GM18511 (cell line): ENCODE data around the gene SERPINA9.
A peak's percentile ranks its signal among the peaks of the same experiment; 100 is the strongest.
"Not testable (repeated sequence)": the region's sequence is repeated elsewhere in the genome, so short reads cannot be mapped to it uniquely, and the experiment has no call there.

ENCODE experiments used
- ATAC-seq: cut with Tn5 transposase; IDR thresholded peaks from one replicate; pipeline ENCODE4 v1.9.1; 2021; ENCODE audit warnings: mild to moderate bottlenecking, moderate library complexity; ENCODE audit not compliant: unreplicated experiment

Gene SERPINA9

GRCh38 chr14:94489336-94489735 is 13.3 kb upstream of the SERPINA9 start:
- no peak for ATAC-seq

- no peak for ATAC-seq
Observed at GRCh38 chr14:94486883-94487282, 10.9 kb upstream of the SERPINA9 start.

GRCh38 chr14:94485944-94486841 is 10.2 kb upstream of the SERPINA9 start:
- no peak for ATAC-seq

GRCh38 chr14:94484481-94484880 is 8.5 kb upstream of the SERPINA9 start:
- ATAC-seq = no peak

GRCh38 chr14:94483729-94484275 is 7.8 kb upstream of the SERPINA9 start:
- no peak for ATAC-seq

- peak; percentile 61 for ATAC-seq
Observed at GRCh38 chr14:94483071-94483451, 7.1 kb upstream of the SERPINA9 start.

- ATAC-seq = not testable (repeated sequence)
Observed at GRCh38 chr14:94482132-94483070, 6.4 kb upstream of the SERPINA9 start.

GRCh38 chr14:94481468-94482131 is 5.6 kb upstream of the SERPINA9 start:
- peak; percentile 62 for ATAC-seq

- no peak for ATAC-seq
Observed at GRCh38 chr14:94480809-94481208, 4.8 kb upstream of the SERPINA9 start.

- no peak for ATAC-seq
Observed at GRCh38 chr14:94478420-94478819, 2.4 kb upstream of the SERPINA9 start.

GRCh38 chr14:94474581-94475031 is 1.4 kb downstream of the SERPINA9 start:
- ATAC-seq = no peak

GRCh38 chr14:94473666-94474410 is 2.2 kb downstream of the SERPINA9 start:
- no peak for ATAC-seq

GRCh38 chr14:94472842-94473241 is 3.2 kb downstream of the SERPINA9 start:
- ATAC-seq = no peak

GRCh38 chr14:94471045-94471444 is 5.0 kb downstream of the SERPINA9 start:
- no peak for ATAC-seq

GRCh38 chr14:94470311-94470710 is 5.7 kb downstream of the SERPINA9 start:
- ATAC-seq = no peak

GRCh38 chr14:94469261-94469660 is 6.7 kb downstream of the SERPINA9 start:
- ATAC-seq = no peak

GRCh38 chr14:94467728-94468520 is 8.1 kb downstream of the SERPINA9 start:
- no peak for ATAC-seq

GRCh38 chr14:94466706-94467370 is 9.2 kb downstream of the SERPINA9 start:
- no peak for ATAC-seq

GRCh38 chr14:94465042-94465441 is 11.0 kb downstream of the SERPINA9 start:
- no peak for ATAC-seq
